Measurements from ENCODE around the gene CCNA1. TPM values are rescaled to one million over a fixed set of nuclear protein-coding genes. Genes with fewer than 3 reads are reported as not detected.

The CCNA1 gene
- not detected in 2 replicates for total RNA-seq
- long read RNA-seq: 0 reads

GRCh38 chr13:36432106-36432544, at the start of gene CCNA1:
CCNA1 (plus strand) TSS chr13:36432495; CDS start chr13:36433057, 562 bp downstream.
- DNase-seq (ENCODE audit: extremely low spot score, unreplicated experiment): no peak
- Mint-ChIP-seq H3K4me3 (ENCODE audit: unreplicated experiment) (peak within 1 kb of the TSS; percentile 64), H3K27me3 (ENCODE audit: unreplicated experiment) (peaks cover 81% of the 10 kb centered on the region), H3K27ac (ENCODE audit: unreplicated experiment) (no peak within 1 kb of the TSS), H3K36me3 (ENCODE audit: unreplicated experiment) (no peaks in the 10 kb centered on the region), H3K4me1 (ENCODE audit: unreplicated experiment) (peaks cover 11% of the 10 kb centered on the region), H3K9me3 (ENCODE audit: unreplicated experiment) (no peaks in the 10 kb centered on the region)
- TF ChIP-seq CTCF (IDR thresholded peaks at IDR 0.05): no peak

GRCh38 chr13:36385489-36385888, 46.8 kb upstream of the CCNA1 start:
- H3K27me3 Mint-ChIP-seq (ENCODE audit: unreplicated experiment): peaks cover 24% of the 10 kb centered on the region
- no peaks in the 10 kb centered on the region for H3K36me3 Mint-ChIP-seq (ENCODE audit: unreplicated experiment)
- H3K4me1 Mint-ChIP-seq (ENCODE audit: unreplicated experiment): no peaks in the 10 kb centered on the region
- DNase-seq (ENCODE audit: extremely low spot score, unreplicated experiment): no peak
- no peak overlapping the region for H3K27ac Mint-ChIP-seq (ENCODE audit: unreplicated experiment)
- H3K9me3 Mint-ChIP-seq (ENCODE audit: unreplicated experiment): no peaks in the 10 kb centered on the region
- H3K4me3 Mint-ChIP-seq (ENCODE audit: unreplicated experiment): no peak overlapping the region
- TF ChIP-seq CTCF (IDR thresholded peaks at IDR 0.05): no peak

DNA sequence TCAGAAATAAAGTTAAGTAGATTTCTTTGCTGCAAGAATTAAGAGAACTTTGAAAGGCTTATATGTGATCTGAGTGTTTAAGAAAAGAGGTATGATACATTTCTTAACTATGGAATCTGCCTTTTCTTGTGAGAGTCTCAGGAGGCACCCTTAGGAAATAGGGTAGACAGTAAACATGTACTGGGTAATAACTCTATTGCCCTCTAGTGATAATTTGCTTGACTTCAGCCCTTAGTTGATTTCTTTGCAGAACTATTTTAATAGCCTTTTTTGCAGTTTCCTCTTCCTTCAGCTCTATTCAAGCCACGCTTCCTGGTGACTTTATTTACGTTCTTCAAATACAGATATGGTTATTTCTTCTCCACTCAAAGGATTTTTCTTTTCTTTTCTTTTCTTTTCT, 37.0 kb upstream of the CCNA1 start:
- no peak overlapping the region for H3K4me3 Mint-ChIP-seq (ENCODE audit: unreplicated experiment)
- no peaks in the 10 kb centered on the region for H3K4me1 Mint-ChIP-seq (ENCODE audit: unreplicated experiment)
- peak; percentile 67 for TF ChIP-seq CTCF (IDR thresholded peaks at IDR 0.05)
- DNase-seq (ENCODE audit: extremely low spot score, unreplicated experiment): no peak
- peaks cover 9% of the 10 kb centered on the region for H3K9me3 Mint-ChIP-seq (ENCODE audit: unreplicated experiment)
- peaks cover 30% of the 10 kb centered on the region for H3K27me3 Mint-ChIP-seq (ENCODE audit: unreplicated experiment)
- H3K27ac Mint-ChIP-seq (ENCODE audit: unreplicated experiment): no peak overlapping the region
- H3K36me3 Mint-ChIP-seq (ENCODE audit: unreplicated experiment): no peaks in the 10 kb centered on the region

DNA sequence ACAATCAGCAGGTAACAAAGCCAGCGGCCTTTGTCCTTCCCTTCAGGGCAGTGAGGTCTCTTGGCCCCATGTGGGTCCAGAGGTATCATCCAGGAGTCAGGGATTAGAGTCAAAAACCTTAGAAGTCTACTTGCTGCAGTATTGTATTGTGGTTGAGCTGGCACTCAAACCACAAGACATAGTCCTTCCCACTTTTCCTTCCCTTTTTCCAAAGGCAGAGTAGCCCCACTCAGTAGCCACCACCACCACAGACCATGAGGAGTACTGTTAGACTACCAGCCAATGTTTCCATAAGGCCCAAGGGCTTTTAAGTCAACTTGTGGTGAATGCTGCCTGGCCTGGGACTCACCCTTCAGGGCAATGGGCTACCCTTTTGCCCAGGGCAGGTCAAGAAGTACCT, 27.1 kb upstream of the CCNA1 start:
- TF ChIP-seq CTCF (IDR thresholded peaks at IDR 0.05): no peak
- Mint-ChIP-seq H3K4me1 (ENCODE audit: unreplicated experiment) (no peaks in the 10 kb centered on the region), H3K27me3 (ENCODE audit: unreplicated experiment) (peaks cover 64% of the 10 kb centered on the region), H3K36me3 (ENCODE audit: unreplicated experiment) (no peaks in the 10 kb centered on the region), H3K4me3 (ENCODE audit: unreplicated experiment) (no peak overlapping the region), H3K9me3 (ENCODE audit: unreplicated experiment) (peaks cover 7% of the 10 kb centered on the region), H3K27ac (ENCODE audit: unreplicated experiment) (no peak overlapping the region)
- no peak for DNase-seq (ENCODE audit: extremely low spot score, unreplicated experiment)

- Mint-ChIP-seq H3K4me1 (ENCODE audit: unreplicated experiment) (no peaks in the 10 kb centered on the region), H3K27ac (ENCODE audit: unreplicated experiment) (no peak overlapping the region), H3K36me3 (ENCODE audit: unreplicated experiment) (no peaks in the 10 kb centered on the region), H3K9me3 (ENCODE audit: unreplicated experiment) (peaks cover 16% of the 10 kb centered on the region), H3K27me3 (ENCODE audit: unreplicated experiment) (peaks cover 60% of the 10 kb centered on the region), H3K4me3 (ENCODE audit: unreplicated experiment) (no peak overlapping the region)
- TF ChIP-seq CTCF (IDR thresholded peaks at IDR 0.05): no peak
- no peak for DNase-seq (ENCODE audit: extremely low spot score, unreplicated experiment)
Observed at GRCh38 chr13:36412736-36413135, 19.6 kb upstream of the CCNA1 start.

All from osteocyte (in vitro differentiated cells).